HG03520 (cell line): ENCODE data around the gene AAK1.

Experiments used
- ATAC-seq: cut with Tn5 transposase; IDR thresholded peaks from one replicate; pipeline ENCODE4 v1.9.1; 2021; ENCODE audit warnings: mild to moderate bottlenecking, moderate library complexity; ENCODE audit not compliant: unreplicated experiment

AAK1 gene

GRCh38 chr2:69603146-69603743, 40.3 kb downstream of the AAK1 start:
- no peak for ATAC-seq

- no peak for ATAC-seq
Measured at GRCh38 chr2:69601179-69601612, 42.3 kb downstream of the AAK1 start.

GRCh38 chr2:69600425-69600824, 43.1 kb downstream of the AAK1 start:
- no peak for ATAC-seq

- no peak for ATAC-seq
Measured at GRCh38 chr2:69597843-69598610, 45.5 kb downstream of the AAK1 start.

GRCh38 chr2:69597105-69597504, 46.4 kb downstream of the AAK1 start:
- no peak for ATAC-seq

- no peak for ATAC-seq
Measured at GRCh38 chr2:69594341-69594740, 49.2 kb downstream of the AAK1 start.

- ATAC-seq = no peak
Measured at GRCh38 chr2:69592511-69592910, 51.0 kb downstream of the AAK1 start.

- ATAC-seq = no peak
Measured at GRCh38 chr2:69589973-69590652, 53.4 kb downstream of the AAK1 start.

GRCh38 chr2:69588945-69589344, 54.6 kb downstream of the AAK1 start:
- ATAC-seq = no peak

GRCh38 chr2:69588403-69588802, 55.1 kb downstream of the AAK1 start:
- no peak for ATAC-seq

- ATAC-seq = no peak
Measured at GRCh38 chr2:69585855-69586555, 57.5 kb downstream of the AAK1 start.

GRCh38 chr2:69584127-69584889, 59.2 kb downstream of the AAK1 start:
- ATAC-seq = no peak

- ATAC-seq = no peak
Measured at GRCh38 chr2:69583321-69583833, 60.2 kb downstream of the AAK1 start.

- no peak for ATAC-seq
Measured at GRCh38 chr2:69582582-69583176, 60.9 kb downstream of the AAK1 start.

GRCh38 chr2:69581774-69582581, 61.6 kb downstream of the AAK1 start:
- ATAC-seq = no peak

- no peak for ATAC-seq
Measured at GRCh38 chr2:69580486-69580885, 63.1 kb downstream of the AAK1 start.

GRCh38 chr2:69579536-69579935, 64.0 kb downstream of the AAK1 start:
- no peak for ATAC-seq

- ATAC-seq = no peak
Measured at GRCh38 chr2:69578198-69578540, 65.4 kb downstream of the AAK1 start.

- ATAC-seq = no peak
Measured at GRCh38 chr2:69577467-69578197, 65.9 kb downstream of the AAK1 start.
